ENCODE measurements around the gene MSS51.

DNA sequence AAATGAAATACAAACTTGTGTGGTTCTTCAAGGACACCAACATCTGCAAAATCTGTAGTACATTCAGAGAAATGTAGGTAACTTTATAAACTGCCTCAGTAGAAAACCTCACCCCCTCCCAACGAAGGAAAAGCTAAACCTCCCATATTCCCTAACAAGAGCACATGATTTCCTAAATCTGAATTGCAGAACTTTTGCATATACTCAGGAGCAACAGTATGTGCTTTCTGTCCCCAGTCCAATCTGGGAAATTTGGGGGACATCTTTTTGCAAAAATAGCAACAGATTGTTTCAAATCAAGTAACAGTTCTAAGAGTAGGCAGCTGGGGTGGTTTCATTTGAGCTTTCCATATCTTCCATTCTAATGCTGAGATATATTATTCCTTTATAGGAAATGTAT is 15.8 kb upstream of the MSS51 start:
- TF ChIP-seq, protein P1, sequence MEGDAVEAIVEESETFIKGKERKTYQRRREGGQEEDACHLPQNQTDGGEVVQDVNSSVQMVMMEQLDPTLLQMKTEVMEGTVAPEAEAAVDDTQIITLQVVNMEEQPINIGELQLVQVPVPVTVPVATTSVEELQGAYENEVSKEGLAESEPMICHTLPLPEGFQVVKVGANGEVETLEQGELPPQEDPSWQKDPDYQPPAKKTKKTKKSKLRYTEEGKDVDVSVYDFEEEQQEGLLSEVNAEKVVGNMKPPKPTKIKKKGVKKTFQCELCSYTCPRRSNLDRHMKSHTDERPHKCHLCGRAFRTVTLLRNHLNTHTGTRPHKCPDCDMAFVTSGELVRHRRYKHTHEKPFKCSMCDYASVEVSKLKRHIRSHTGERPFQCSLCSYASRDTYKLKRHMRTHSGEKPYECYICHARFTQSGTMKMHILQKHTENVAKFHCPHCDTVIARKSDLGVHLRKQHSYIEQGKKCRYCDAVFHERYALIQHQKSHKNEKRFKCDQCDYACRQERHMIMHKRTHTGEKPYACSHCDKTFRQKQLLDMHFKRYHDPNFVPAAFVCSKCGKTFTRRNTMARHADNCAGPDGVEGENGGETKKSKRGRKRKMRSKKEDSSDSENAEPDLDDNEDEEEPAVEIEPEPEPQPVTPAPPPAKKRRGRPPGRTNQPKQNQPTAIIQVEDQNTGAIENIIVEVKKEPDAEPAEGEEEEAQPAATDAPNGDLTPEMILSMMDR (IDR thresholded peaks at IDR 0.05): no peak
- TF ChIP-seq POLR2AphosphoS5 (IDR thresholded peaks at IDR 0.05): no peak

Data from transverse colon (tissue), 4 donors.